Mesenchymal stem cell (in vitro differentiated cells and primary cell): Measurements from ENCODE around the gene SOX21.
A peak's percentile ranks its signal among the peaks of the same experiment; 100 is the strongest.

ENCODE experiments used
- DNase-seq: peaks from one replicate; pipeline ENCODE4 v3.0.0-alpha.2; 2013
- H2AFZ ChIP-seq: one replicate; pipeline ENCODE4 v1.6.1; 2013; ENCODE audit warnings: low read depth, mild to moderate bottlenecking, control low read depth, inconsistent platforms, low read length, moderate library complexity
- H2AK5ac ChIP-seq: 2 replicates; pipeline ENCODE4 v1.6.1; 2013; ENCODE audit warnings: low read length, moderate library complexity, mild to moderate bottlenecking, inconsistent platforms; ENCODE audit not compliant: severe bottlenecking
- H2BK120ac ChIP-seq: one replicate; pipeline ENCODE4 v1.6.1; 2013; ENCODE audit warnings: low read depth, mild to moderate bottlenecking, inconsistent platforms, low read length, moderate library complexity
- H2BK12ac ChIP-seq, 2 experiments: one replicate each; pipeline ENCODE4 v1.6.1; 2013; ENCODE audit warnings: inconsistent platforms in 2 of 2, low read length in 2 of 2, mild to moderate bottlenecking in 2 of 2, moderate library complexity in 2 of 2, control low read depth in 1 of 2
- H2BK15ac ChIP-seq: one replicate; pipeline ENCODE4 v1.6.1; 2013; ENCODE audit warnings: mild to moderate bottlenecking, low read depth, inconsistent platforms; ENCODE audit not compliant: poor library complexity, severe bottlenecking
- H2BK5ac ChIP-seq: 2 replicates; pipeline ENCODE4 v1.6.1; 2013; ENCODE audit warnings: low read depth, mild to moderate bottlenecking, low read length, control low read depth, inconsistent platforms; ENCODE audit not compliant: poor library complexity, severe bottlenecking
- H3K14ac ChIP-seq, 2 experiments: one replicate each; pipeline ENCODE4 v1.6.1; 2013; ENCODE audit warnings: inconsistent platforms in 2 of 2, low read length in 2 of 2, control low read depth in 1 of 2, mild to moderate bottlenecking in 1 of 2, moderate library complexity in 1 of 2
- H3K18ac ChIP-seq, 2 experiments: one replicate each; pipeline ENCODE4 v1.6.1; 2013; ENCODE audit warnings: inconsistent platforms in 2 of 2, low read length in 2 of 2, control low read depth in 1 of 2, low read depth in 1 of 2, mild to moderate bottlenecking in 1 of 2
- H3K23ac ChIP-seq, 2 experiments: one replicate each; pipeline ENCODE4 v1.6.1; 2013; ENCODE audit warnings: inconsistent platforms in 2 of 2, low read length in 2 of 2, mild to moderate bottlenecking in 2 of 2, moderate library complexity in 2 of 2, control low read depth in 1 of 2
- H3K27ac ChIP-seq: 2 replicates; pipeline ENCODE4 v1.5.1; 2013; ENCODE audit warnings: mild to moderate bottlenecking, moderate library complexity, low read length, control low read depth, inconsistent platforms; ENCODE audit not compliant: poor library complexity, severe bottlenecking
- H3K27me3 ChIP-seq, 2 experiments: 2 replicates each; pipeline versions ENCODE4 v1.6.1 to v1.7.0; 2013; ENCODE audit warnings: low read length in 2 of 2, mild to moderate bottlenecking in 2 of 2, moderate library complexity in 2 of 2, control low read depth in 1 of 2, inconsistent platforms in 1 of 2; ENCODE audit not compliant: control insufficient read depth in 1 of 2, insufficient read depth in 1 of 2
- H3K36me3 ChIP-seq, 2 experiments: 2 replicates each; pipeline versions ENCODE4 v1.6.1 to v1.7.0; 2013; ENCODE audit warnings: low read length in 2 of 2, control low read depth in 1 of 2, inconsistent platforms in 1 of 2, low read depth in 1 of 2, mild to moderate bottlenecking in 1 of 2; ENCODE audit not compliant: insufficient read depth in 2 of 2, control insufficient read depth in 1 of 2
- H3K4ac ChIP-seq, 2 experiments: one replicate each; pipeline ENCODE4 v1.6.1; 2013; ENCODE audit warnings: inconsistent platforms in 2 of 2, low read length in 2 of 2, mild to moderate bottlenecking in 2 of 2, moderate library complexity in 2 of 2, control low read depth in 1 of 2, low read depth in 1 of 2
- H3K4me1 ChIP-seq: 2 replicates; pipeline ENCODE4 v1.6.1; 2013; ENCODE audit warnings: low read depth, low read length, control low read depth; ENCODE audit not compliant: control insufficient read depth, insufficient read depth
- H3K4me2 ChIP-seq: 2 replicates; pipeline ENCODE4 v1.6.1; 2013; ENCODE audit warnings: low read length, mild to moderate bottlenecking, inconsistent platforms; ENCODE audit not compliant: poor library complexity, severe bottlenecking
- H3K4me3 ChIP-seq, 2 experiments: 2 replicates each; pipeline versions ENCODE4 v1.5.1 to v1.7.0; 2013; ENCODE audit warnings: low read length in 2 of 2, mild to moderate bottlenecking in 2 of 2, control low read depth in 1 of 2, low read depth in 1 of 2; ENCODE audit not compliant: insufficient read depth in 1 of 2
- H3K79me1 ChIP-seq: replicated peaks from 2 replicates; pipeline ENCODE4 v1.6.1; 2013; ENCODE audit warnings: mild to moderate bottlenecking, control low read depth, low read length, inconsistent platforms; ENCODE audit not compliant: poor library complexity, severe bottlenecking
- H3K9ac ChIP-seq: 2 replicates; pipeline ENCODE4 v1.7.0; 2013; ENCODE audit warnings: mild to moderate bottlenecking, low read length, moderate library complexity
- H3K9me3 ChIP-seq: 2 replicates; pipeline ENCODE4 v1.7.0; 2013; ENCODE audit warnings: mild to moderate bottlenecking, low read length; ENCODE audit not compliant: control insufficient read depth
- H4K8ac ChIP-seq: one replicate; pipeline ENCODE4 v1.6.1; 2013; ENCODE audit warnings: inconsistent platforms, mild to moderate bottlenecking, low read length, moderate library complexity
- H4K91ac ChIP-seq: one replicate; pipeline ENCODE4 v1.6.1; 2013; ENCODE audit warnings: mild to moderate bottlenecking, low read length, inconsistent platforms
- WGBS: methylation state at CpG from one replicate; pipeline ENCODE4 v1.1.7; 2013; ENCODE audit warnings: mixed read lengths; 5-methylcytosine and 5-hydroxymethylcytosine counted together

The SOX21 gene

GRCh38 chr13:94711561-94712286, 621 bp downstream of the SOX21 start:
- peak overlapping the region in 1 of 2 experiments; percentile 97 for H3K23ac ChIP-seq
- peaks cover 79 to 94% of the 10 kb centered on the region in 2 experiments for H3K27me3 ChIP-seq
- H3K4ac ChIP-seq, result no peak overlapping the region
- H3K9ac ChIP-seq, result no peak overlapping the region
- peak overlapping the region in 1 of 2 experiments; percentile 31 for H3K4me3 ChIP-seq
- no peak overlapping the region for H2BK15ac ChIP-seq
- peaks cover 40% of the 10 kb centered on the region for H3K4me1 ChIP-seq
- no peak overlapping the region for H2BK12ac ChIP-seq
- H3K4me2 ChIP-seq, result peak overlapping the region; percentile 93
- no peak overlapping the region for H2AK5ac ChIP-seq
- no peaks in the 10 kb centered on the region for H3K36me3 ChIP-seq
- peak; percentile 33 for DNase-seq
- H4K91ac ChIP-seq, result no peak overlapping the region
- peak overlapping the region in 1 of 2 experiments; percentile 5 for H3K18ac ChIP-seq
- H3K9me3 ChIP-seq, result no peaks in the 10 kb centered on the region
- no peak overlapping the region for H2BK120ac ChIP-seq
- H4K8ac ChIP-seq, result no peak overlapping the region
- H3K79me1 ChIP-seq, result no peaks in the 10 kb centered on the region
- H3K27ac ChIP-seq, result no peak overlapping the region
- H3K14ac ChIP-seq, result no peak overlapping the region
- no peak overlapping the region for H2BK5ac ChIP-seq
- 3% methylated on average over 84 of the region's 97 CpGs for WGBS
- H2AFZ ChIP-seq, result no peak overlapping the region

GRCh38 chr13:94710881-94711560, 1.3 kb downstream of the SOX21 start:
- Histone ChIP-seq H3K4me3 (peak overlapping the region; percentile 13 to 41), H3K23ac (peak overlapping the region in 1 of 2 experiments; percentile 40), H2BK5ac (no peak overlapping the region), H2BK15ac (no peak overlapping the region), H4K8ac (no peak overlapping the region), H3K4me1 (peaks cover 40% of the 10 kb centered on the region), H3K27me3 (peaks cover 79 to 94% of the 10 kb centered on the region in 2 experiments), H3K36me3 (no peaks in the 10 kb centered on the region), H3K14ac (no peak overlapping the region), H3K4ac (no peak overlapping the region), H3K4me2 (peak overlapping the region; percentile 93), H3K79me1 (no peaks in the 10 kb centered on the region), H3K18ac (peak overlapping the region in 1 of 2 experiments; percentile 21), H3K9me3 (no peaks in the 10 kb centered on the region), H3K27ac (no peak overlapping the region), H4K91ac (peak overlapping the region; percentile 31), H2AFZ (no peak overlapping the region), H2BK120ac (no peak overlapping the region), H3K9ac (no peak overlapping the region), H2BK12ac (no peak overlapping the region), H2AK5ac (no peak overlapping the region)
- under 1% methylated on average over 69 of the region's 81 CpGs for WGBS
- peak; percentile 20 for DNase-seq

GRCh38 chr13:94710065-94710781, 2.1 kb downstream of the SOX21 start:
- H3K18ac ChIP-seq, result no peak overlapping the region
- WGBS, result 12% methylated on average over 11 of the region's 18 CpGs
- no peaks in the 10 kb centered on the region for H3K36me3 ChIP-seq
- DNase-seq, result peak; percentile 16
- no peak overlapping the region for H2BK12ac ChIP-seq
- no peaks in the 10 kb centered on the region for H3K9me3 ChIP-seq
- H3K4me2 ChIP-seq, result no peak overlapping the region
- no peak overlapping the region for H4K8ac ChIP-seq
- H3K23ac ChIP-seq, result no peak overlapping the region
- no peak overlapping the region for H3K4me3 ChIP-seq
- peaks cover 84 to 94% of the 10 kb centered on the region in 2 experiments for H3K27me3 ChIP-seq
- H2AK5ac ChIP-seq, result no peak overlapping the region
- H2BK15ac ChIP-seq, result no peak overlapping the region
- no peak overlapping the region for H2AFZ ChIP-seq
- H3K14ac ChIP-seq, result no peak overlapping the region
- no peak overlapping the region for H3K4ac ChIP-seq
- H3K79me1 ChIP-seq, result no peaks in the 10 kb centered on the region
- H3K27ac ChIP-seq, result no peak overlapping the region
- no peak overlapping the region for H2BK5ac ChIP-seq
- H3K9ac ChIP-seq, result no peak overlapping the region
- H2BK120ac ChIP-seq, result no peak overlapping the region
- no peak overlapping the region for H4K91ac ChIP-seq
- peaks cover 43% of the 10 kb centered on the region for H3K4me1 ChIP-seq
